AG04450 (cell line): Measurements from ENCODE around the gene KLHL34. TPM values are rescaled to one million over a fixed set of nuclear protein-coding genes. Genes with fewer than 3 reads are reported as not detected.

Experiments
- CTCF ChIA-PET: fragments of 300-600, 350-600 bp; formaldehyde crosslinking; extraction: SDS; loops from one replicate; lab custom pipeline; 2022; ENCODE audit warnings: antibody characterized with exemption, inconsistent platforms; lab: Charles Lee
- POLR2A ChIA-PET: fragments of 350-600 bp; formaldehyde crosslinking; extraction: SDS; loops from one replicate; lab custom pipeline; 2021; ENCODE audit warnings: antibody characterized with exemption, inconsistent platforms; lab: Yijun Ruan, JAX
- DNase-seq: peaks from one replicate; pipeline ENCODE4 v3.0.0-alpha.2; 2011; ENCODE audit warnings: low read depth, low spot score
- H3K27ac ChIP-seq: one replicate; pipeline ENCODE4 v1.5.1; 2012; ENCODE audit warnings: low read depth, low read length, control low read depth
- H3K27me3 ChIP-seq: one replicate; pipeline ENCODE4 v1.6.0; 2012; ENCODE audit warnings: low read length; ENCODE audit not compliant: control insufficient read depth, insufficient read depth
- H3K4me3 ChIP-seq: 2 replicates; pipeline ENCODE4 v1.5.1; 2011; ENCODE audit warnings: mild to moderate bottlenecking, low read depth, low read length, control low read depth
- H3K9me3 ChIP-seq: 2 replicates; pipeline ENCODE4 v1.5.1; 2012; ENCODE audit warnings: low read length; ENCODE audit not compliant: control insufficient read depth, insufficient read depth
- polyA plus RNA-seq: library from polyadenylated mRNA; depleted of rRNA; stranded (reverse); fragments of >200 nt; gene quantifications from 2 replicates; pipeline ENCODE4 v1.2.3, GENCODE V29; 2011; rRNA removed
- TF ChIP-seq, protein P1 (sequence below): IDR thresholded peaks from 2 replicates; pipeline ENCODE4 v1.5.1; 2011; ENCODE audit warnings: low read depth, low read length, control low read depth, inconsistent platforms

The KLHL34 gene
- polyA plus RNA-seq, 1 experiment: not detected

DNA sequence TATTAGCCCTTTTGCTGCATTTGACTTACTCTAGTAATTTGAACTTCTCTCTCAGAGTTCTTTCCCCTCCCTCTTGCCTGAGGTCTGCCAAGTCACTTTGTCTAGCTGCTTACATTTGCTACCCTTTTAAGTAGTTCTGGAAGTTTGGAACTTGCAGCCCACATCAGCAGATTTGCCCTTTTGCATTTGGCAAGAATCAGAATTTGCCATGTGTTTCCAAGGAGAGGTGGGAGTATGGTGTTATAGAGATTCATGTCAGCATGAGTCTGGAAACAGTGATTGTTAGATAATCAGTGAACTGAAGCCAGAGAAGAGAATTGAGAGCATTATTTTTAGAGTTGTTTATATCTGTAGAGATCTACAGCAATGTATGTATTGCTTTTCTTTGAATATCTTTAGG is 52.1 kb downstream of the KLHL34 start:
- TF ChIP-seq, protein P1, sequence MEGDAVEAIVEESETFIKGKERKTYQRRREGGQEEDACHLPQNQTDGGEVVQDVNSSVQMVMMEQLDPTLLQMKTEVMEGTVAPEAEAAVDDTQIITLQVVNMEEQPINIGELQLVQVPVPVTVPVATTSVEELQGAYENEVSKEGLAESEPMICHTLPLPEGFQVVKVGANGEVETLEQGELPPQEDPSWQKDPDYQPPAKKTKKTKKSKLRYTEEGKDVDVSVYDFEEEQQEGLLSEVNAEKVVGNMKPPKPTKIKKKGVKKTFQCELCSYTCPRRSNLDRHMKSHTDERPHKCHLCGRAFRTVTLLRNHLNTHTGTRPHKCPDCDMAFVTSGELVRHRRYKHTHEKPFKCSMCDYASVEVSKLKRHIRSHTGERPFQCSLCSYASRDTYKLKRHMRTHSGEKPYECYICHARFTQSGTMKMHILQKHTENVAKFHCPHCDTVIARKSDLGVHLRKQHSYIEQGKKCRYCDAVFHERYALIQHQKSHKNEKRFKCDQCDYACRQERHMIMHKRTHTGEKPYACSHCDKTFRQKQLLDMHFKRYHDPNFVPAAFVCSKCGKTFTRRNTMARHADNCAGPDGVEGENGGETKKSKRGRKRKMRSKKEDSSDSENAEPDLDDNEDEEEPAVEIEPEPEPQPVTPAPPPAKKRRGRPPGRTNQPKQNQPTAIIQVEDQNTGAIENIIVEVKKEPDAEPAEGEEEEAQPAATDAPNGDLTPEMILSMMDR: no peak
- Histone ChIP-seq H3K27ac (no peak overlapping the region), H3K4me3 (no peak overlapping the region), H3K27me3 (no peaks in the 10 kb centered on the region), H3K9me3 (no peaks in the 10 kb centered on the region)
- POLR2A ChIA-PET: no interaction called here
- no peak for DNase-seq
- CTCF ChIA-PET: no interaction called here

Other genes starting within 250 kb of the KLHL34 start
- not detected in 2 replicates for gene SMPX, start 99.8 kb upstream of the KLHL34 start, polyA plus RNA-seq
- 24.6 and 31.2 TPM in 2 replicates for gene MBTPS2, start 181.3 kb upstream of the KLHL34 start, polyA plus RNA-seq
- gene YY2, start 197.7 kb upstream of the KLHL34 start, polyA plus RNA-seq: 1.2 and 2.0 TPM in 2 replicates